Measurements from ENCODE around the gene EXOC3L4. TPM values are rescaled to one million over a fixed set of nuclear protein-coding genes. Genes with fewer than 3 reads are reported as not detected.
A peak's percentile ranks its signal among the peaks of the same experiment; 100 is the strongest.

The EXOC3L4 gene
- total and polyA plus RNA-seq, 2 donors: 0.79 to 3.2 TPM

DNA sequence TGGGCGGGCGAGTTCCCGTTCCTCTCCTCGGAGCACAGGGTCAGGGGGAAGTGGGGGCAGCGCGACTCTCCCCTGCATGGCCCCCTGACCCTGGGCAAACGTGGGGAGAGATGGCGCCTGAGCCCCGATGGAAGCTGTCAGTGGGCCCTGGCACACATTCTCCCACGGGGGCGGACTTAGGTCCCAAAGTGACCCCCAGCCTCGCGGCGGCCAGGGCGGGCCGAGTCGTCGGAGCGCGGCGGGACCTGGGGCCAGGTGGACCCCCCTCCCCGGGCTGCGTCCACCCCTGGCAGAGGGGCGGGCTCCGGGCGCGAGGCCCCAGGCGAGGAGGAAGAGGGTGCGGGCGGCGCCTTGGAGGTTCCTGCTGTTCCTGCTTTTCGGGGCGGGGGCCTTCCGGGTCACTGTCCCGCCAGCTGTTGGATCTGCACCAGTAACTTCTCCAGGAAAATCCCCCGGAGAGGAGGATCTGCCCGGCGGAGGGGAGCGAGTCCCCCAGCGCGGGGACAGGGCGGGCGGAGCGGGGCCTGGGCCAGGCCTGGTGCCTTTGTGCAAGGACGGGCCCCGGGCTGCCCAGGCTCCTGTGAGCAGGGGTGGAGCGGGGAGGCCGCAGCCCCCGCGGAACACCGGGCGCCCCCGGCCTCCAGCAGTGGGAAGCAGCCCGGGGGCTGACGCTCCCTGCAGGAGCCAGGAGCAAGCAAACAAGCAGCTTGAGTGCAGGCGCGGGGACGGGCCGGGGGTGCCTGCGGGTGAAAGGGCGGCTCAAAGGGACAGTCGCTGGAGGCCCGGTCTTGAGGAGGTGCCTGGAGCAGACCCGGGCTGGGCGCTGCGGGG, 44.0 kb downstream of the EXOC3L4 start:
- Histone ChIP-seq H3K36me3 (ENCODE audit: insufficient read depth) (peaks cover 5% of the 10 kb centered on the region), H3K4me3 (ENCODE audit: low read depth, low read length) (no peak overlapping the region), H3K4me1 (ENCODE audit: insufficient read depth) (no peaks in the 10 kb centered on the region), H3K27ac (ENCODE audit: low read depth) (peak overlapping the region; percentile 38)
- no peak for DNase-seq (ENCODE audit: extremely low spot score)
- 44% methylated on average over 66 of the region's 66 CpGs for WGBS

DNA sequence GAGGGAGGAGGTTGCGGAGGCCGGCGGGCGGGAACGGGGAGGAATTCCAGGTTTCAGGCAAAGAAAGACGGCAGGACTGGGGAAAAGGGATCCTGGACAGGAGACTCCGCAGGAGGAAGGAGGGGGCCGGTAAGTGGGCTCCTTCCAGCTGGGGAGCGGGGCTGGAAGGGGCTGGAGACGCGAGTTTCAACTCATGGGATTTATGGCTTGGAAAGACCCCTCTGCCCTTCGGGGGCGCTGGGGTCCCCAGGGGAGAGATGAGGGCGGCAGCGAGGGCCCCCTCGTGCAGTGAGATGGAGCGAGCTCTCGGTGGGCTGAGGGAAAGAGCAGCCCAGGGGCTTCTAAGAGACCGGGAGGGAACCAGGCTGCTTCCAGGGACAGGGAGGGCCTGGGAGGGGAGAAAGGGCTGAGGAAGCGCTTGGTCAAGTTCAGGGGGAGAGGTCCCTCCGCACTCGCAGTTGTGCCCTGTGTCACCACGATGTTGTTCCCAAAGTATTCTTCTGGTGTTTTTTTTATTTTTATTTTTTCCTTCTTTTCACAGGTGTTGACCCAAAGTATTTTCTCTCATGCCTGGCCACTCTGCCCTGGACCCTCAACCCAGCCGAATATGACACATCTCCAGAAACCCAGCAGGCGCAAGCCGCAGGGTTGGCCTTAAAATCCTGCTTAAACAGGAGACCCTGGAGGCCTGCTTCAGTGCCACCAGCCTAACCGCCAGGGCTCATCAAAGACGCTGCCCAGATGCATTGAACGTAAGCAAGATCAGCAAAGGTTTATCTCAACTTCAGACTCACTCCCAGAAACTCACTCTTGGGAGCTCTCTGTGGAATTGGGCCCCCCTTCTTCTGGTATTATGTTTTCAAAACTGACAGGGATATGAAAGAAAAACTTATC, 44.9 kb downstream of the EXOC3L4 start:
- Histone ChIP-seq H3K36me3 (ENCODE audit: insufficient read depth) (peaks cover 2% of the 10 kb centered on the region), H3K4me1 (ENCODE audit: insufficient read depth) (no peaks in the 10 kb centered on the region), H3K4me3 (ENCODE audit: low read depth, low read length) (no peak overlapping the region), H3K27ac (ENCODE audit: low read depth) (no peak overlapping the region)
- 65% methylated on average over 29 of the region's 29 CpGs for WGBS
- DNase-seq (ENCODE audit: extremely low spot score): no peak

DNA sequence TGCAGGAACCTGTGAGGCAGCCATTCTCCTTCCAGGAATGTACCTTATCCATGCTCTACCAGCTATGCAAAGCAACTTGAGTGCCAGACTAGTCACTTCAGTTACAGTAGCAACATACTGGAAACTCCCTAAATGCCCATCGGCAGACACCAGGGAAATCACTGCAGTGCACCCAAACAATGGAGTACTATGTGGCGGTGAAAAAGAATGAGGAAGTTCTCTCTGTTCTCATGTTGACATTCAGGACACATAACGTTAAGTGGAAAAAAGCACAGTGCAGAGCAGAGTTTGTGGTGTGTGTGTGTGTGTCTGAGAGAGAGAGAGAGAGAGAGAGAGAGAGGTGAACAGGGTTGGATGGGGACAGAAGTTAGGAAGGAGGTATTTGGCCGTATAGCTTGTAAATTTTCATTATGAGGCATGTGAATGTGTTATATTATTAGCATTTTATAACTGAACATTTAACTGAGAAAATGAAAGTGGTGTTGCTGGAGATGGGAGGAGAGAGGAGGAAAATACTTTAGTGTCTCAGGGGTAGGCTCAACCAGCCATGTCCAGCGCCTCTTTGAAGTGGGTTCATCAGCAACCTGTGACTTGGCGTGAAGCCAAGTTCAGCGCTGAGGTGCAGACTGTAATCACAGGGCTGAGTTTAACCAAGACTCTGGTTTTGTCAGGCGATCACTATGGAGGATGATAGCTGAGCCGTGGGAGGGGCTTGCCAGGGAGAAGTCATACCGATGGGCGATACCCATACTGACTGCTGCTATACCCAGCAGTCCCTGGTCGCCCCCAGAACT, 46.0 kb downstream of the EXOC3L4 start:
- Histone ChIP-seq H3K36me3 (ENCODE audit: insufficient read depth) (no peaks in the 10 kb centered on the region), H3K4me1 (ENCODE audit: insufficient read depth) (no peaks in the 10 kb centered on the region), H3K4me3 (ENCODE audit: low read depth, low read length) (no peak overlapping the region), H3K27ac (ENCODE audit: low read depth) (no peak overlapping the region)
- 59% methylated on average over 12 of the region's 12 CpGs for WGBS
- no peak for DNase-seq (ENCODE audit: extremely low spot score)

DNA sequence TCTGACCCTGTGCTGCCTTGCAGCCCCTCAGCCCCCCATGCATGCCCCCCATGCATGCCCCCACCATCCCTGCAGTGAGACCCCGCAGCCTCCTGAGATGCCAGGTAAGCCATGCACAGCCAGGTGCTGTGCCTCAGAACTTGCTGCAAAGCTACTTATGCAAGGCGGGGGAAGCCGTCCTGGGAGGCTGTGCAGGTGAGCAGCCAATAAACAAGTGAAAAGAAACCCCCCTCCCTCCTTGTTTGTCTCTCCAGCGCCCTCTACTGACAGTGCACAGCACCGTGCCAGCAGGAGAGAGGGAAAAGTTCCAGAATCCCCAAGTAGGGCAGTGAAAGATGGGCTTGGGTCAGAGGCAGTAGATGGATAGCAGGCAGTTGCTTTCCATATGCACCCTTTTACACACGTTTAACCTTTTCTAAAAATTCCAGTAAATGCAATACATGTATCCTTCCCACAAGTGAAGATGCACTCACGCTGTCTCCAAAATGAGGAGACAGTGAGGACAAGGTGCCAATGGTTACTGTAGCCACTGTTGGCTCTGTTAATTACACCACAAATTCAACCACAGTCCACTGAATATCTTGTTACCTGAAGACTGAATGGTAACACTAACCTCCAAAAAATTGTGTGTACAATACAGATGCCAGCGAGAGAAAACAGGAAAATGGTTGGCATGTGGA, 46.7 kb downstream of the EXOC3L4 start:
- Histone ChIP-seq H3K27ac (ENCODE audit: low read depth) (no peak overlapping the region), H3K36me3 (ENCODE audit: insufficient read depth) (no peaks in the 10 kb centered on the region), H3K4me3 (ENCODE audit: low read depth, low read length) (no peak overlapping the region), H3K4me1 (ENCODE audit: insufficient read depth) (no peaks in the 10 kb centered on the region)
- 43% methylated on average over 8 of the region's 8 CpGs for WGBS
- no peak for DNase-seq (ENCODE audit: extremely low spot score)

GRCh38 chr14:103142026-103142425, 47.5 kb downstream of the EXOC3L4 start:
- Histone ChIP-seq H3K4me3 (ENCODE audit: low read depth, low read length) (no peak overlapping the region), H3K36me3 (ENCODE audit: insufficient read depth) (no peaks in the 10 kb centered on the region), H3K4me1 (ENCODE audit: insufficient read depth) (no peaks in the 10 kb centered on the region), H3K27ac (ENCODE audit: low read depth) (no peak overlapping the region)
- WGBS: 90% methylated on average over 4 of the region's 4 CpGs
- no peak for DNase-seq (ENCODE audit: extremely low spot score)

GRCh38 chr14:103142721-103143302, 48.3 kb downstream of the EXOC3L4 start:
- Histone ChIP-seq H3K4me3 (ENCODE audit: low read depth, low read length) (no peak overlapping the region), H3K4me1 (ENCODE audit: insufficient read depth) (no peaks in the 10 kb centered on the region), H3K27ac (ENCODE audit: low read depth) (no peak overlapping the region), H3K36me3 (ENCODE audit: insufficient read depth) (no peaks in the 10 kb centered on the region)
- DNase-seq (ENCODE audit: extremely low spot score): no peak
- WGBS: 81% methylated on average over 5 of the region's 5 CpGs

DNA sequence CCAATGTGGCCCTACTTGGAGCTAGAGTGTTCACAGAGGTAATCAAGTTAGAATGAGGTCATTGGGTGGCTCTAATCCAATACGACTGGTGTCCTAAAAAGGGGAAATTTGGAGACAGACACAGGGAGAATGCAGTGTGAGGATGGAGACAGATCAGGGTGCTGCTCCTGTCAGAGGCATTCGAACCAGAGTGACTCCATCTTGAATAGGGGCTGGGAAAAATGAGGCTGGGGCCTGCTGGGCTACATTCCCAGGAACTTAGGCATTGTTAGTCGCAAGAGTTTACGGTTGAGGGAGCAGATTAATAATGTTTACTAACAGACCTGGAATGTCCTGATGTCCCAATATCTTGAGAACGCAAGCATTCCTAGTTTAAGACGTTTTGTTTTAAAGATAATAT, 49.0 kb downstream of the EXOC3L4 start:
- 63% methylated on average over 6 of the region's 6 CpGs for WGBS
- DNase-seq (ENCODE audit: extremely low spot score): no peak
- Histone ChIP-seq H3K36me3 (ENCODE audit: insufficient read depth) (no peaks in the 10 kb centered on the region), H3K27ac (ENCODE audit: low read depth) (no peak overlapping the region), H3K4me3 (ENCODE audit: low read depth, low read length) (no peak overlapping the region), H3K4me1 (ENCODE audit: insufficient read depth) (no peaks in the 10 kb centered on the region)

DNA sequence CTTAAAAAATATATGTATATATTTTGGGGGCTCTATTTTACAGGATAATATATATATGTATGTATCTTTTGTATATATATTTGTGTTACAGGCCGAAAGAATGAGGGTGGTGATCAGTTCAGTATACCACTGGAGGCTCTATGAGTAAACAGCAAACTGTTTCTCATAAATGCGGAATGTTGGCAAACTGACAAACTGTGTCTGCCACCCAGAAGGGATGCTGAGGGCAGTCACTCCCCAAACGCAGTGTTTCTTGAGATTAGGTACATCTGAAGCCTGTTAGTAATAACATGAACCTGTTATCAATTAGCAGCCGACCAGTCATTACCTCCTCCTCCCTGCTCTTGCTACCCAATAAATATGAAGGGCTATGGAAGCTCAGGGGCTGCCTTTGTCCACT, 49.6 kb downstream of the EXOC3L4 start:
- 48% methylated on average over 4 of the region's 4 CpGs for WGBS
- Histone ChIP-seq H3K4me3 (ENCODE audit: low read depth, low read length) (no peak overlapping the region), H3K27ac (ENCODE audit: low read depth) (no peak overlapping the region), H3K36me3 (ENCODE audit: insufficient read depth) (no peaks in the 10 kb centered on the region), H3K4me1 (ENCODE audit: insufficient read depth) (no peaks in the 10 kb centered on the region)
- no peak for DNase-seq (ENCODE audit: extremely low spot score)

- Histone ChIP-seq H3K36me3 (ENCODE audit: insufficient read depth) (no peaks in the 10 kb centered on the region), H3K4me1 (ENCODE audit: insufficient read depth) (no peaks in the 10 kb centered on the region), H3K27ac (ENCODE audit: low read depth) (no peak overlapping the region), H3K4me3 (ENCODE audit: low read depth, low read length) (no peak overlapping the region)
- DNase-seq (ENCODE audit: extremely low spot score): no peak
- WGBS: 89% methylated on average over 19 of the region's 19 CpGs
Observed at GRCh38 chr14:103146141-103146709, 51.7 kb downstream of the EXOC3L4 start.

DNA sequence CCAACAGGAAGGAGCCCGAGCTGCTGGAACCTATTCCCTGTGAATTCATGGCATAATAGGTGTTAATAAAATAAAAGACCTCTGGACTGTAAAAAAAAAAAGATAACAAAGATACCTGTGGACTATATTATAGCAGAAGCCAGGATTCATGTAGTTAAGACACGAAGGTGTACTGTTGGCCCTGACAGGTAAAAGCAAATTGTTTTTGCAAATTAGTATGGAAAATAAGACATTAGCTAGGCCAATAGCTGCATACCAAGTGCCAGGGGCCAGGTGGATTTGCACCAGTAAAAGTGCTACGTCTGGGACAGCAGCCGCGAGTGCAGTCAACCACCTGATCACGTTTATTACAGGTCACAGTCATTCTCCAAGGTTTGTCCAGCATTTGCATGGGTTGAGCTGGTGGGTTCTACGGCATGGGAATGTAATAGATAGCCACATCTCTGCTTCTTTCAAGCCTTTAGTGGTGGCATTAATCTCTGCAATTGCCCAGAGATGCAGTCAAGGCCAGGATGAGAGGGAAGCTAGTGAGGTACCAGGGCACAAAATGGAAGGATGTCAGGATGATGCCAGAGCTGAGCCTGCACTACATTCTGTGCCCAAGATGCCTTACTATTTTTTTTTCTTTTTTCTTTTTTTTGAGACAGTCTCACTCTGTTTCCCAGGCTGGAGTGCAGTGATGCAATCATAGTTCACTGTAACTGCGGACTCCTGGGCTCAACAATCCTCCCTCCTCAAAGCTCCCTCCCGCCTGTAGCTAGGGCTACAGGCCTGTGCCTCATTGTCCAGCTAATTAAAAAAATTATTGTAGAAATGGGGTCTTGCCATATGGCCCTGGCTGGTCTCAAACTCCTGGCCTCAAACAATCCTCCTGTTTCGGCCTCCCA, 55.1 kb downstream of the EXOC3L4 start:
- no peak overlapping the region for H3K4me3 ChIP-seq (ENCODE audit: low read depth, low read length)
- no peak overlapping the region for H3K27ac ChIP-seq (ENCODE audit: low read depth)
- WGBS: 91% methylated on average over 10 of the region's 10 CpGs
- no peak for DNase-seq (ENCODE audit: extremely low spot score)
- no peaks in the 10 kb centered on the region for H3K36me3 ChIP-seq (ENCODE audit: insufficient read depth)
- no peaks in the 10 kb centered on the region for H3K4me1 ChIP-seq (ENCODE audit: insufficient read depth)

DNA sequence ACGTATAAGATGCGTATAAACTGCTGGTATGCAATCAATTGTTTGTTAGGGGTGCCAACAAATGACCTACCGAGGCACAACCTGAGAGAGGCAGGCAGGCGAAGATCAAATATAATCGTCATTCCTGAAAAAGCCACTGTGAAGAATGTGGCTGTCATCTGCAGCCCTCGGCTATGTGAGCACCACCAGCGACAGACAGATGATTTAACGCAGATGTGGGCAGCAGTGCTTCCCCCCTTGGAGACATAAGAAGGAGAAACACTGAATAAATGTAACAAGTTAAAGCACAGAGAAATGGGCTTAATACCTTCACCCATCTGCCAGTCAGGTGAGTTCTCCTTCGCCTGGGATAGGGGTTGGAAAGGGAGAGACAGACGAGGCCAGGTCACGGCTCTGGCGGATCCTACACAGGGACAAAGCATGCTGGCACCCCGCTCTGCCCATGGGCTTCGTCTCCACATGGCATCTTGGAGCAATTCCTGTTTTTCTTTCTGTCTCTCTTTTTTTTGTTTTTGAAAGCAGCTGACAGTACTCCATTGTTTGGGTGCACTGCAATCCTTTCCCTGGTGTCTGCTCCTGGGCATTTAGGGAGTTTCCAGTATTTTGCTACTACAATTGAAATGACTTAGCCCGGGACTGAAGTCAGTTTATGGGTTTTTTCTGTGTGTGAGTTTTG, 56.9 kb downstream of the EXOC3L4 start:
- Histone ChIP-seq H3K4me3 (ENCODE audit: low read depth, low read length) (no peak overlapping the region), H3K36me3 (ENCODE audit: insufficient read depth) (no peaks in the 10 kb centered on the region), H3K4me1 (ENCODE audit: insufficient read depth) (no peaks in the 10 kb centered on the region), H3K27ac (ENCODE audit: low read depth) (no peak overlapping the region)
- WGBS: 70% methylated on average over 15 of the region's 15 CpGs
- no peak for DNase-seq (ENCODE audit: extremely low spot score)

All from urinary bladder (tissue), 4 donors.